ENCODE measurements around the gene PNMT. TPM values are rescaled to one million over a fixed set of nuclear protein-coding genes. Genes with fewer than 3 reads are reported as not detected.

Gene PNMT
- total RNA-seq, 6 experiments from 2014 or later: 0.26 TPM; not detected in 5

DNA sequence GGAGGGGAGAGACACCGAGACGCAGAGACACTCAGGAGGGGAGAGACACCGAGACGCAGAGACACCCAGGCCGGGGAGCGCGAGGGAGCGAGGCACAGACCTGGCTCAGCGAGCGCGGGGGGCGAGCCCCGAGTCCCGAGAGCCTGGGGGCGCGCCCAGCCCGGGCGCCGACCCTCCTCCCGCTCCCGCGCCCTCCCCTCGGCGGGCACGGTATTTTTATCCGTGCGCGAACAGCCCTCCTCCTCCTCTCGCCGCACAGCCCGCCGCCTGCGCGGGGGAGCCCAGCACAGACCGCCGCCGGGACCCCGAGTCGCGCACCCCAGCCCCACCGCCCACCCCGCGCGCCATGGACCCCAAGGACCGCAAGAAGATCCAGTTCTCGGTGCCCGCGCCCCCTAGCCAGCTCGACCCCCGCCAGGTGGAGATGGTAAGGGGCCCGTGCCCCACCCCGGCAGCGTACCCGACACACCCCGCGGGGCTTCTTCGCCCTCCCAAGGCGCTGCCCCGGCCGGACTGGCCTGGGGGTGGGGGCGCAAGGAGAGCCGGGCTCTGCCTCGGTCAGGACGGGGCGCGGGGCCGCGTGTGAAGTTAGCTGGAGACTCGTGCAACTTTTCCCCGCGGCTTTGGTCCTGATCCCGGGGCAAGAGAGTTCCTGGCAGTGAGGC, 41.1 kb upstream of the PNMT start:
- peaks cover 8% of the 10 kb centered on the region for H3K4me1 Mint-ChIP-seq (ENCODE audit: low read depth)
- no peaks in the 10 kb centered on the region for H3K36me3 Mint-ChIP-seq (ENCODE audit: low read depth)
- DNase-seq: no peak
- no peaks in the 10 kb centered on the region for H3K9me3 Mint-ChIP-seq
- H3K4me3 Mint-ChIP-seq: no peak overlapping the region
- H3K27me3 Mint-ChIP-seq (ENCODE audit: insufficient read depth): peaks cover 44% of the 10 kb centered on the region
- H3K27ac Mint-ChIP-seq: no peak overlapping the region
- TF ChIP-seq, protein P1, sequence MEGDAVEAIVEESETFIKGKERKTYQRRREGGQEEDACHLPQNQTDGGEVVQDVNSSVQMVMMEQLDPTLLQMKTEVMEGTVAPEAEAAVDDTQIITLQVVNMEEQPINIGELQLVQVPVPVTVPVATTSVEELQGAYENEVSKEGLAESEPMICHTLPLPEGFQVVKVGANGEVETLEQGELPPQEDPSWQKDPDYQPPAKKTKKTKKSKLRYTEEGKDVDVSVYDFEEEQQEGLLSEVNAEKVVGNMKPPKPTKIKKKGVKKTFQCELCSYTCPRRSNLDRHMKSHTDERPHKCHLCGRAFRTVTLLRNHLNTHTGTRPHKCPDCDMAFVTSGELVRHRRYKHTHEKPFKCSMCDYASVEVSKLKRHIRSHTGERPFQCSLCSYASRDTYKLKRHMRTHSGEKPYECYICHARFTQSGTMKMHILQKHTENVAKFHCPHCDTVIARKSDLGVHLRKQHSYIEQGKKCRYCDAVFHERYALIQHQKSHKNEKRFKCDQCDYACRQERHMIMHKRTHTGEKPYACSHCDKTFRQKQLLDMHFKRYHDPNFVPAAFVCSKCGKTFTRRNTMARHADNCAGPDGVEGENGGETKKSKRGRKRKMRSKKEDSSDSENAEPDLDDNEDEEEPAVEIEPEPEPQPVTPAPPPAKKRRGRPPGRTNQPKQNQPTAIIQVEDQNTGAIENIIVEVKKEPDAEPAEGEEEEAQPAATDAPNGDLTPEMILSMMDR (IDR thresholded peaks at IDR 0.05): no peak

DNA sequence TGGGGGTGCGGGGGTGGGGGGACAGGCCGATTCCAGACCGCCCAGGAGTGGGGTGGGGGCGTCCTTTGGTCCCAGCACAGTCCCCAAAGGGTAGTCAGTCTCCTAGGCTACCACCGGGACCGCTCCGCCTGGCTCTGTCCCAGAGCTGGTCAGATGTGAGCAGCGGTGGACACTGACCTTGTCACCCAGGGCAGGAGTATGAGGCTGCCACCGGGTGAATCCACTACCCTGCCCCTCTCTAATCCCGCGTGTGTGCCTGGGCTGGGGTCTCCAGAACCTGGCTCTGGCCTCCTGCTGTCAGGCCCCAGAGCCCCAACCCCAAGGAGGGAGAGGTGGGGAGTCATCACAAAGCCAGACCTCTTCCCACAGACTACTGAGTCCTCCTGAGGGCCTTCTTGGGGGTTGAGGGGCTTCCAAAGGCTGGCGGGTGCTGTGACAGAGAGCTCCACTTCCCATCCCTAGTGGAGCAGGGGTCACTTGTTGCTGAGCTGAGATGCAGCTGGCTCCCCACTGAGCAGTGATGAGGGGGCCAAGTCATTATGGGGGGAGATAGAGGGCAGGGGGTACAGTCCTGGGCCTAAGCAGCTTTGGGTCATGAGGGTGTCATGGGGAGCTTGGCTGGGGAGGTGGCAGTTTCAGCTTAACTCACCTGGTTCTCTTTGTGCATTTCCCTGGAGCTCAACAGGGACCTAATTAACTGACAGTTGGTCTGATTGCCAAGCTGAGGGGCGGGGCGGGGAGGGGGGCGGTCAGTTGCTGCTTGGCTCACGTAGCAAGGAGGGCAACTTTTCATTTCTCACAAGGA, 40.3 kb upstream of the PNMT start:
- peaks cover 44% of the 10 kb centered on the region for H3K27me3 Mint-ChIP-seq (ENCODE audit: insufficient read depth)
- no peak overlapping the region for H3K4me3 Mint-ChIP-seq

DNA sequence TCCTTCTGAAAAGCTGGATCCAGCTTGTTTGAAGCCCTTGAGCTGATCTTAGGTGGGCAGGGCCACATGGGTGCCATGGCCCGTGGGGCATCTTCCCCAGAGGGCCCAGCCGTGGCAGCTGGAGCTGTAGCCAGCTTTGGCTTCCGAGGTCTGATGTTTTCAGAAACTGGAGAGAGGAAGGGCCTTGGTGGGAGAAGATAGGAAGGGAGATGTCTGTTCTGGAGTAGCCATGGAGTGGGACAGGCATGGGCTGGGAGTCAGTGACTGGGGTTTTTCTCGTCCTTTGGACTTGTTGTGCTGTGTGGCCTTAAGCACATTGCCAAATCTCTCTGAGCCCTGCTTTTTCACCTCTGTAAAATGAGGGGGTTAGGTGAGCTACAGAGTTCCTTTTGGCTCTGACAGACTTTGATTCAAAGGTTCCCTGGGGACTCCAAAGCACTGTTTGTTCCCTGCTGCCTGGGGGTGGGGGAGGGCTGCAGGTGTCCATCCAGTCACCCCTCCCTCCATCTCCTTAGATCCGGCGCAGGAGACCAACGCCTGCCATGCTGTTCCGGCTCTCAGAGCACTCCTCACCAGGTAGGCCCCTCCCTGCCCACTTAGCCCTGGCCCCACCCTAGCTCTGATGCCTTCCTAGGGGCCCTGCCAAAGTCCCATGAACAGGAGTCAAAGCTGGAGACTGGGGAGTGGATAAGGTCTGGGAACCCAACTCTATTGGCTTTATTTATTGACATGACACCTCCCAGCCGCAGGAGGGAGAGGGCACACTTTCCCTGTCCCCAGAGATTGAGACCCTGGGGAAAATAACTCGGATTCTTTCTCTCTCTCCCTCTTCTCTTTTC, 39.4 kb upstream of the PNMT start:
- Mint-ChIP-seq H3K4me1 (ENCODE audit: low read depth) (no peaks in the 10 kb centered on the region), H3K27me3 (ENCODE audit: insufficient read depth) (peaks cover 37% of the 10 kb centered on the region), H3K36me3 (ENCODE audit: low read depth) (no peaks in the 10 kb centered on the region), H3K27ac (no peak overlapping the region), H3K9me3 (no peaks in the 10 kb centered on the region), H3K4me3 (no peak overlapping the region)
- TF ChIP-seq, protein P1 (IDR thresholded peaks at IDR 0.05): no peak
- no peak for DNase-seq

More for the DNA sequence above, 40.3 kb upstream of the PNMT start:
- TF ChIP-seq, protein P1 (IDR thresholded peaks at IDR 0.05): no peak
- DNase-seq: no peak
- H3K9me3 Mint-ChIP-seq: no peaks in the 10 kb centered on the region
- H3K4me1 Mint-ChIP-seq (ENCODE audit: low read depth): 0 out of 2 replicates have a peak, but pooled peaks cover 5% of the 10 kb centered on the region
- H3K27ac Mint-ChIP-seq: no peak overlapping the region
- H3K36me3 Mint-ChIP-seq (ENCODE audit: low read depth): no peaks in the 10 kb centered on the region

DNA sequence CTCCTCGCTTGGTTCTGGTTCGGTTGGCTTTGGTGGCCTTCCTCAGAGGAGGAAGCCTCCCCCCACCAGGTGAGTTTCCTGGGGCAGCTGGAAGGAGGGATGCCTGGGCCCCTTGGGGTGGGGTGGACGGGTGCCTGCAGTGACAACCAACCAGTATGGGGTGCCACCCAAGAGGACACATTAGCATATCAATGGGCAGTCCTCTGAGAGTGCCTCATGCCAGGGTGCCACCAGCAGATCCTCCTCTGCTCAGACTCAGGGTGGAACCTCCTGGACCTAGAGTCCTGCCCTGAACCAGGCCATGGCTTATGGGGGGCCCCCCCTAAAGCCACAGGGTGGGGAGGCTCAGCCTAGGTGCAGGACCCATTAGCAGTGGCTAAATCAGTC, 38.8 kb upstream of the PNMT start:
- Mint-ChIP-seq H3K27me3 (ENCODE audit: insufficient read depth) (peaks cover 37% of the 10 kb centered on the region), H3K27ac (no peak overlapping the region), H3K4me1 (ENCODE audit: low read depth) (no peaks in the 10 kb centered on the region), H3K36me3 (ENCODE audit: low read depth) (no peaks in the 10 kb centered on the region), H3K9me3 (no peaks in the 10 kb centered on the region), H3K4me3 (no peak overlapping the region)
- TF ChIP-seq, protein P1 (IDR thresholded peaks at IDR 0.05): no peak
- DNase-seq: no peak

DNA sequence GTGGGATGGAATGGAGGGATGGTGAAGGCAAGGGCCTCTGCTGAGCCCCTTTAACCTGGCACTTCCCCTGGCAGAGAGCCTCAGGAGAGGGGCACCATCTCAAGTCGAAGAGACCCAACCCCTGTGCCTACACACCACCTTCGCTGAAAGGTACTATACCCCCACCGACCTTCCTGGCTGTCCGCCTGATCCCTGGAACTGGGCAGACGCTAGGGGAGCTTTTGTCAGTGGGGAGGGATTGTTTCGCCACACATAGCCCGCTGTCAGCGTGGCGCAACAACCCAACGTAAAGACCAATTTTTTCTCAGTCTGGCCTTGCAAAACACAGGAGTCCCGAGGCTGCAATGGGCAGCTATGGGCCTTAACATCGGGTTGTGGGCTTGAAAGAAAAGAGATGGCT, 38.4 kb upstream of the PNMT start:
- Mint-ChIP-seq H3K4me3 (no peak overlapping the region), H3K27me3 (ENCODE audit: insufficient read depth) (peaks cover 37% of the 10 kb centered on the region), H3K36me3 (ENCODE audit: low read depth) (no peaks in the 10 kb centered on the region), H3K9me3 (no peaks in the 10 kb centered on the region), H3K27ac (no peak overlapping the region), H3K4me1 (ENCODE audit: low read depth) (no peaks in the 10 kb centered on the region)
- DNase-seq: no peak
- TF ChIP-seq, protein P1 (IDR thresholded peaks at IDR 0.05): no peak
